ENCODE measurements around the gene EEF2.

DNA sequence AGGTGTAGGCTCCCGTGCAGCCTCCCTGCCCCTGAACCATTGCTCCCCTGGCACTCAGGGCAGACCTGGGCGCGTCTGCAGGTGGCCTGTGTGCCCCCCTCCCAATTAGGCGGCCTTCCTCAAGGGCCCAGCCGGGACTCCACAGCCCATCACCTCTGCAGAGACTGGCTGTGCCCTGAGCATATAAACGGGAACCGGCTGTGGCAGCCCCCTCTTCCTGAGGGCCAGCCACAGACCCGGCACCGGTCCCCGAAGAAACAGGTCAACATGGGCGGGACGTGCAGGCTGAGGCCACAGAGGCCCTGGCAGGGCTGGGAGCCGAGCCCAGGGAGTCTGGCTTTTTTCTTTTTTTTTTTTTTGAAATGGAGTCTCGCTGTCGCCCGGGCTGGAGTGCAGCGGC is 34.3 kb upstream of the EEF2 start:
- TF ChIP-seq, protein P1, sequence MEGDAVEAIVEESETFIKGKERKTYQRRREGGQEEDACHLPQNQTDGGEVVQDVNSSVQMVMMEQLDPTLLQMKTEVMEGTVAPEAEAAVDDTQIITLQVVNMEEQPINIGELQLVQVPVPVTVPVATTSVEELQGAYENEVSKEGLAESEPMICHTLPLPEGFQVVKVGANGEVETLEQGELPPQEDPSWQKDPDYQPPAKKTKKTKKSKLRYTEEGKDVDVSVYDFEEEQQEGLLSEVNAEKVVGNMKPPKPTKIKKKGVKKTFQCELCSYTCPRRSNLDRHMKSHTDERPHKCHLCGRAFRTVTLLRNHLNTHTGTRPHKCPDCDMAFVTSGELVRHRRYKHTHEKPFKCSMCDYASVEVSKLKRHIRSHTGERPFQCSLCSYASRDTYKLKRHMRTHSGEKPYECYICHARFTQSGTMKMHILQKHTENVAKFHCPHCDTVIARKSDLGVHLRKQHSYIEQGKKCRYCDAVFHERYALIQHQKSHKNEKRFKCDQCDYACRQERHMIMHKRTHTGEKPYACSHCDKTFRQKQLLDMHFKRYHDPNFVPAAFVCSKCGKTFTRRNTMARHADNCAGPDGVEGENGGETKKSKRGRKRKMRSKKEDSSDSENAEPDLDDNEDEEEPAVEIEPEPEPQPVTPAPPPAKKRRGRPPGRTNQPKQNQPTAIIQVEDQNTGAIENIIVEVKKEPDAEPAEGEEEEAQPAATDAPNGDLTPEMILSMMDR (IDR thresholded peaks at IDR 0.05; ENCODE audit: low read length), result no peak
- TF ChIP-seq EZH2 (IDR thresholded peaks at IDR 0.05; ENCODE audit: borderline replicate concordance, low read length), result no peak
